Measurements from ENCODE around the gene JARID2.
"Not testable (repeated sequence)": the region's sequence is repeated elsewhere in the genome, so short reads cannot be mapped to it uniquely, and the experiment has no call there.

Gene JARID2

GRCh38 chr6:15405129-15406068 is 159.5 kb downstream of the JARID2 start:
- no peak for DNase-seq

- DNase-seq: no peak
Measured at GRCh38 chr6:15406452-15406851, 160.6 kb downstream of the JARID2 start.

GRCh38 chr6:15408008-15408407 is 162.1 kb downstream of the JARID2 start:
- no peak for DNase-seq

- no peak for DNase-seq
Measured at GRCh38 chr6:15408758-15409157, 162.9 kb downstream of the JARID2 start.

GRCh38 chr6:15409301-15410125 is 163.6 kb downstream of the JARID2 start:
- no peak for DNase-seq

- no peak for DNase-seq
Measured at GRCh38 chr6:15410126-15410391, 164.2 kb downstream of the JARID2 start.

GRCh38 chr6:15410752-15411151 is 164.9 kb downstream of the JARID2 start:
- DNase-seq: no peak

- DNase-seq: no peak
Measured at GRCh38 chr6:15411766-15412165, 165.9 kb downstream of the JARID2 start.

GRCh38 chr6:15412767-15413166 is 166.9 kb downstream of the JARID2 start:
- no peak for DNase-seq

GRCh38 chr6:15413466-15414234 is 167.8 kb downstream of the JARID2 start:
- no peak for DNase-seq

GRCh38 chr6:15414235-15414612 is 168.4 kb downstream of the JARID2 start:
- DNase-seq: no peak

- DNase-seq: not testable (repeated sequence)
Measured at GRCh38 chr6:15415622-15416021, 169.8 kb downstream of the JARID2 start.

- no peak for DNase-seq
Measured at GRCh38 chr6:15416932-15417509, 171.2 kb downstream of the JARID2 start.

- no peak for DNase-seq
Measured at GRCh38 chr6:15417811-15418210, 171.9 kb downstream of the JARID2 start.

GRCh38 chr6:15419493-15419892 is 173.6 kb downstream of the JARID2 start:
- no peak for DNase-seq

GRCh38 chr6:15420959-15421438 is 175.1 kb downstream of the JARID2 start:
- no peak for DNase-seq

- no peak for DNase-seq
Measured at GRCh38 chr6:15421945-15422733, 176.3 kb downstream of the JARID2 start.

- no peak for DNase-seq
Measured at GRCh38 chr6:15423286-15423993, 177.6 kb downstream of the JARID2 start.

- no peak for DNase-seq
Measured at GRCh38 chr6:15425947-15426346, 180.1 kb downstream of the JARID2 start.

GRCh38 chr6:15426395-15426794 is 180.5 kb downstream of the JARID2 start:
- no peak for DNase-seq

- DNase-seq: no peak
Measured at GRCh38 chr6:15426901-15427300, 181.0 kb downstream of the JARID2 start.

Data from NCI-H1436 (cell line).